Epithelial cell of proximal tubule (primary cell): ENCODE data around the gene PRKAR1B. TPM values are rescaled to one million over a fixed set of nuclear protein-coding genes. Genes with fewer than 3 reads are reported as not detected.

Source experiments
- DNase-seq: peaks from one replicate; pipeline ENCODE4 v3.0.0-alpha.2; 2011; ENCODE audit warnings: low read depth
- H3K4me3 ChIP-seq: 2 replicates; pipeline ENCODE4 v1.5.1; 2011; ENCODE audit warnings: low read depth, mild to moderate bottlenecking, low read length
- total RNA-seq: library from RNA; depleted of rRNA; stranded (reverse); fragments of >200 nt; gene quantifications from 2 replicates; pipeline ENCODE4 v1.2.3, GENCODE V29; 2015
- TF ChIP-seq, protein P1 (sequence below): conservative IDR thresholded peaks from 2 replicates; pipeline ENCODE4 v1.5.1; 2012; ENCODE audit warnings: low read depth, mild to moderate bottlenecking, low read length

PRKAR1B gene
- total RNA-seq, 1 donor from 2014 or later: 12.2 TPM

DNA sequence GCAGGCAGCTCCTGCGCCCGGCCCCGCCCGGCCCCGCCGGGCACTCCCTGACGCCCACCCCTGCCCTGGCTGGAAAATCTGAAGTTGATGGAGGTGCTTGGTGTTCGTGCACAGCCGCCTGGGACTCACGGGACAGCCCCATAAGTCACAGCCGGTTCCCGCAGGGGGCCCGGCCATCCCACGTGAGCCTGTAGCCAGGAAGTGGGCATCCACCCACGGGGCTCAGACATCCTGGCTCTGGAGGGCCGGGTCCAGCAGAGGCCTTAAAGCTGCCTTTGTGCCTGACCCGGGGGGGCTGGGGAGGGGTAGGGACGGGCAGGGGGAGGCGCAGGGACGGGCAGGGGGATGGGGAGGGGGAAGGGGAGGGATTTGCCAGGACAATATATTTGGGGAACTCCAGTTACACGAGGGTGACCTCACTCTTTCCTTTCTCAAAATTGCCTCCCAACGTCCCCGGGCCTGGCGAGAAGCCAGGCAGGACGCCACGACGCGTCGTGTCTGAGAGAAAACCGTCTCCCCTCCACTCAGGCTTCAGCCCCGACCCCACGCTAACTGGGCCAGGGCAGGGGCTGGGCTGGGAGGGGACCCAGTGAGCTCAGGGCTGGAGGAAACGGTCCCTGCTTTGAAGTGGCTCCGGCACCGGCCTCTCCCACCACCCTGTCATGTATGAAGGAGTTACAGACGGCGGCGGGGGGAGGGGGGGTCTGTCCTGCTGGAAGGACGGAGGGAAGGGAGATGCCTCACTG is 125.3 kb downstream of the PRKAR1B start:
- H3K4me3 ChIP-seq: no peak overlapping the region
- no peak for DNase-seq
- TF ChIP-seq, protein P1, sequence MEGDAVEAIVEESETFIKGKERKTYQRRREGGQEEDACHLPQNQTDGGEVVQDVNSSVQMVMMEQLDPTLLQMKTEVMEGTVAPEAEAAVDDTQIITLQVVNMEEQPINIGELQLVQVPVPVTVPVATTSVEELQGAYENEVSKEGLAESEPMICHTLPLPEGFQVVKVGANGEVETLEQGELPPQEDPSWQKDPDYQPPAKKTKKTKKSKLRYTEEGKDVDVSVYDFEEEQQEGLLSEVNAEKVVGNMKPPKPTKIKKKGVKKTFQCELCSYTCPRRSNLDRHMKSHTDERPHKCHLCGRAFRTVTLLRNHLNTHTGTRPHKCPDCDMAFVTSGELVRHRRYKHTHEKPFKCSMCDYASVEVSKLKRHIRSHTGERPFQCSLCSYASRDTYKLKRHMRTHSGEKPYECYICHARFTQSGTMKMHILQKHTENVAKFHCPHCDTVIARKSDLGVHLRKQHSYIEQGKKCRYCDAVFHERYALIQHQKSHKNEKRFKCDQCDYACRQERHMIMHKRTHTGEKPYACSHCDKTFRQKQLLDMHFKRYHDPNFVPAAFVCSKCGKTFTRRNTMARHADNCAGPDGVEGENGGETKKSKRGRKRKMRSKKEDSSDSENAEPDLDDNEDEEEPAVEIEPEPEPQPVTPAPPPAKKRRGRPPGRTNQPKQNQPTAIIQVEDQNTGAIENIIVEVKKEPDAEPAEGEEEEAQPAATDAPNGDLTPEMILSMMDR: no peak

DNA sequence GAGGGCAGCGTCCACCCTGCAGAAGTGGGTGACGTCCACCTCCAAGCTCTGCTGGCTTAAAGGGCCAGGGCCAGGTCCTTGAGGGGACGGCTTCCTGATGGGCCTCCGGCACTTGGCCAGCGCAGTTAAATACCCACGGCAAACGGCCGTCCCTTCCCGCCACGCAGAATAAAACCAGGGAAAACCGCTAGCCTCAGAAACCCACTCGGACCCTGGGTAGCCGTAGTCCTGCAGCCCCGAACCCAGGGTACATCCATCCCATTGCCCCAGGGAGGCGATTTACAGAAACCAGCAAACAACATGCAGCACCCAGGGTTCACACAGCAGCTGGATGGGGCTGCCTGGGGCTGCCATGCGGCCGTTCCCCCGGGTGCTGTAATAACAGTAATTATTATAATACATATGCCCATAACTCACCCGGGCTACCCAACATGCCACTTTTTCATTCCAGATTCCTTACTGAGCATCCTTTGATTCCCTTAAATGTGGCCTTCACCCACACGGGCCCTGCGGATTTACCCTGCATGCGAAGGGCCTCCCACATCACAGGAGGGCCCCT is 126.0 kb downstream of the PRKAR1B start:
- no peak overlapping the region for H3K4me3 ChIP-seq
- no peak for DNase-seq
- TF ChIP-seq, protein P1: no peak

DNA sequence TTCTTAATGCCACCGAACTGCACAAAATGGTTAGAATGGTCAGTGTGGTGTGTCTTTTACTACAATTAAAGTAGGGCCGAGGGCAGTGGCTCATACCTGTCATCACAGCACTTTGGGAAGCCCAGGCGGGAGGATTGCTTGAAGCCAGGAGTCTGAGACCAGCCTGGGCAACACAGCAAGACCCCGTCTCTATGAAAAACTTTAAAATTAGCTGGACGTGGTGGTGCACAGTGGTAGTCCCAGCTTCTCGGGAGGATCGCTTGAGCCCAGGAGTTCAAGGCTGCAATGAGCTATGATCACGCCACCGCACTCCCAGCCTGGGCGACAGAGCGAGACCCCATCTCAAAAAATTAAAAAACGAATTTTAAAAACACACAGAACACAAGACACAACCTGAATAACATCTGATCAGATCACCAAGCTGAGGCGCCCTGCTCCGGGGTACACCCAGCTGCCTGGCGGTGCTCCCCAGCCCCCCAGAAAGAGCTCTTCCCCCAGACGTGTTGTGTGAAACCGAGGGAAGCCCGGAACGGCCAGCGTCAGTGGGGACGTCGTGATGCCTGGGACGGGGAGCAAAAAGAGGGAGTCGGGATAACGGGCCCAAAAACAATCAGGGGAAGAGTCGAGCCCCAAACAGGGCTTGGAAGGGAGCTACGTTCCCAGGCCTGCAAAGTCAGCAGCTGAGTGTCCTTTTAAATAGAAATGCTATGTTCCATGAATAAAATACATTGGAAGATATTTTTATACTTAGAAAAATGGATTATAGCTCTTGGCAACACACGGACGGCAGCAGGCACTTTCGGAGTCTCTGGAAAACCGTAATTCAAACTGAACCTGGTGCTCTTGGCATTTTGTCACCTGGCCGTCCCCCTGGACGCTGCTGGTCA is 126.7 kb downstream of the PRKAR1B start:
- TF ChIP-seq, protein P1: no peak
- no peak for DNase-seq
- H3K4me3 ChIP-seq: no peak overlapping the region

DNA sequence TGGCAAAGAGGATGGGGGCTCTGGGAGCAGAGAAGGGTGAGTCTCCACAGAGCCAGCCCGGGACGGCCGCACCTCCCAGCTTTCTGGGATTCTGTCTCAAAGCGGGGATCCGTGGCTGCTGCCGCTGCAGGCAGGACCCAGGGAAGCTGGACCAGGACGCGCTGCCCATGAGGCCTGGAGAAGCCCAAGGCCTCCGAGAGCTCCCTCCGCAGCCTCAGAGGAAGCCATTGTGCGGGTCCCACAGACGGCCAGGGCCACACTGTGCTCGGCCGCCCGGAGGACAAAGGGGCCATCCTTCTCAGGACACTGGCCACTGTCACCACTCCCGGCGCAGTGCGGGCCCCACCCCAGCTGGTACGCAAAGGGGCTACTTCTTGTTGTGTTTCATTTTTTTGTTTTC is 128.2 kb downstream of the PRKAR1B start:
- H3K4me3 ChIP-seq: no peak overlapping the region
- TF ChIP-seq, protein P1: no peak
- no peak for DNase-seq

DNA sequence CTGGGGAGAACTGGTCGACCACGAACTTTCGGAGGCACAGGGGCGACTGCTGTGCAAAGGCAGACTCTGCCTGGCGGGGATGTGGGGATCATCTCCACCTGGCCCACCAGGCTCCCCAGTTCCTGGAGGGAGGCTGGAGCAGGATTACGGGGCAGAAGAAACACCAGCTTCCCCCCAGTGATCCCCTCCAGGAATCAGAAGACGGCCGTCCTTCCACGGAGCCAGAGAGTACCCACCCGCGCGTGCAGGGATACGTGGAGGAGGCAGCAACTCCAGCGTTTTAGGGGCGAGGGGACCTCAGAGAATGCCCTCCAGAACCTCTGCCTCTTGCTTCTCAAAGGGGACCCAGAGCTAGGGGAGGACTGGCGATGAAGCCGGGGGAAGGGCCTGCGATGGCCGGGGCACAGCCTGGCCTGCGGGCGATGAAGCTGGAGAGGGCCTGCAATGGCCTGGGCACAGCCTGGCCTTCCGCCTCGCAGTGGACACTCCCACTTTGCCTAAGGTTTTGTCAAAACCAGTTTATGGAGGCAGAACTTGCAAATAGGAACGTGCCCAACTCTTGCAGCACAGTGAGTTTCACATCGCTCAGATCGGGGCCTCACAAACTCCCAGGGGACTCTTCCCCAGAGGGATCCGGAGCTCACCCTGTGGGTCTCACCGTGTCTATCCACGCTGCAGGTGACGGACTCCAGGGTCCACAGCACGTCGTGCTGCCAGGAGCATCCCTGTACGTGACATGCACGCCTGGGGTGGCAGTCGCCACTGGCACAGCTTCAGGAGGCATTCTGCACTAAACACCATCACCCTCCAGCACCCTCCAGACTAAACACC is 129.5 kb downstream of the PRKAR1B start:
- H3K4me3 ChIP-seq: no peak overlapping the region
- TF ChIP-seq, protein P1: no peak
- DNase-seq: no peak

DNA sequence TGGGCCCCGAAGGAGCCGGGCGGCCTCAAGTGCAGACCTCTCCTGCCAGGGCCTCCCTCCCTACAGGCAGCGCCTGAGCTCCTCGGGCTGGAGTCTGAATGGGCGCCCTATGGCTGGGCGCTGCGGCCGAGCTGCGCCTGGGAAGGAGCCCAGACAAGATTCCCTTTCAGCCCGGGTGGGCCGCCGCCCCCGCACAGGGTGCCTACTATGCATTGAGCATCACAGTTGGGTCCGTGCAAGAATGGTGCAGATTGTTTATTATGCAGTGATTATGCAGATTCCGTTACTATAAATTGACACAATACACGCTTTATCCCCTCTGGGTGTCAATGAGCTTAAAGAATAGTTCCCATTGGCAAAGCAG is 130.3 kb downstream of the PRKAR1B start:
- no peak overlapping the region for H3K4me3 ChIP-seq
- TF ChIP-seq, protein P1: no peak
- no peak for DNase-seq
